COLO829 (cell line): ENCODE results near the gene ZNF335.
"Not testable (repeated sequence)": the region's sequence is repeated elsewhere in the genome, so short reads cannot be mapped to it uniquely, and the experiment has no call there.

Experiments
- DNase-seq: peaks from one replicate; pipeline ENCODE4 v3.0.0; 2012; ENCODE audit warnings: low spot score

Gene ZNF335

DNA sequence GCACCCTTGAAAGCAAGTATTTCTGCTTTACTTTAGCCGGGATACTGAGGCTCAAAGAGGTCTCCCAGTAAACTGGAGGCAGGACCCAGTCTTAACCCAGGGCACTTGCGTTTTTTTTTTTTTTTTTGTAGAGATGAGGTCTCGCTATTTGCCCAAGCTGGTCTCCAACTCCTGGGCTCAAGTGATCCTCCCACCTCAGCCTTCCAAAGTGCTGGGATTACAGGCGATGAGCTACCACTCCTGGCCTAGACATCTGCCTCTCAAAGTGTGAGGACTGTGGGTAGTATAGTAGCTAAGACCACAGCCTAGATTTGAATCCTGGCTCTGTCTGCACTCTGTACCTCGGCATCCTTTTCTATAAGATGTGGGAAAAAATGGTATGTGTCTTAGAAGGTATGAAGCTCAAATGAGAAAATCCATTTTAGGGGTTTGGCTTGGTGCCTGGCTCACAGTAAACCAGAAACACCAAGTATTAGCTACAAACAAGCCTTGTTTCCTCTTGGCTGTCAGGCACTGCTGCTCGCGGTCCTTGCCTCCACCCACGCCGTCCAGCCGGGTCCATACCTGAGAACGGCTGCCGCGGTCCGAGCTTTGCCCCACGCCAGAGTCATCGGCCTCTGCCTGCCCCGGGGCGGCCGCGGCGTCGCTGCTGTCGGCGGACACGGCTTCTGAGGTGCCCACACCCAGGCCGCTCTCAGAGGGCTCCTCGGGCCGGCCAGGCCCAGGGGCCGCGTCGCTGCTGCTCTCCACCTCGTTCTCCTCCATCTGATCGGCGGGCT lies 1.2 kb downstream of the ZNF335 start:
- no peak for DNase-seq

- DNase-seq = peak; percentile 64
These were observed 2.0 kb downstream of the ZNF335 start for GRCh38 chr20:45969712-45970634.

DNA sequence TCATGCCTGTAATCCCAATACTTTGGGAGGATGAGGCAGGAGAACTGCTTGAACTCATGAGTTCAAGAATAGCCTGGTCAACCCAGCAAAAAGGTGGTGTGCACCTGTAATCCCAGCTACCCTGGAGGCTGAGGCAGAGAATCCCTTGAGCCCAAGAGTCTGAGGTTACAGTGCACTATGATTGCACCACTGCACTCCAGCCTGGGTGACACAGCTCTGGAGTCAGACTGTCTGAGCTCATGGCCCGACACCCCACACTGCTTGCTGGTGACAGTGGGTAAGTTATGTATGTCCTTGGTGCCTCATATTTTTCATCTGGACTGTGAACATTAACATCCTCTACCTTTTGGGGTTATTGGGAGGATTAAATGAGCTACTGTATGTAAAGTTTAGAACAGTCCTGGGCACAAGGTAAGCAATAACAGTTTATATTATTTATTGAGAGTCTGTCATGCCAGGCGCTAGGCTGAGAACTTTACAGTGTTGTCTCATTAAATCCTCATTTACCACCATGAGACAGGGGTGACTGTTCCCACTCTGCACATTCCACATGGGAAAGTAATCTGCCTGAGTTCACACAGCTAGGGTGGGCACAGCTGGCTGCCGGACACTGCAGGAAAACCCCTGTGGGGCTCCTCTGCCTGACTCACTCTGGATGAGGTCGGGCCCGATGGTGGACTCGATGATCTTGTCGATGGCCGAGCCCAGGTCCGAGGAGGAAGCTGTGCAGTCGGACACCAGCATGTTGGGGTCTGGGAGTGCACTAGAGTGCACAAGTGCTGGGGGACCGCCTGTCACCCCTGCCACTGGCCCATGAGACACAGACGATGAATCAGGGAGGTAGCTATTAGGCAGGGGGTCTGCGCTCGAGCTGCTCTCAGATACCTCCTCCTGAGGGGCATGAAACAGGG lies 2.9 kb downstream of the ZNF335 start:
- no peak for DNase-seq

DNA sequence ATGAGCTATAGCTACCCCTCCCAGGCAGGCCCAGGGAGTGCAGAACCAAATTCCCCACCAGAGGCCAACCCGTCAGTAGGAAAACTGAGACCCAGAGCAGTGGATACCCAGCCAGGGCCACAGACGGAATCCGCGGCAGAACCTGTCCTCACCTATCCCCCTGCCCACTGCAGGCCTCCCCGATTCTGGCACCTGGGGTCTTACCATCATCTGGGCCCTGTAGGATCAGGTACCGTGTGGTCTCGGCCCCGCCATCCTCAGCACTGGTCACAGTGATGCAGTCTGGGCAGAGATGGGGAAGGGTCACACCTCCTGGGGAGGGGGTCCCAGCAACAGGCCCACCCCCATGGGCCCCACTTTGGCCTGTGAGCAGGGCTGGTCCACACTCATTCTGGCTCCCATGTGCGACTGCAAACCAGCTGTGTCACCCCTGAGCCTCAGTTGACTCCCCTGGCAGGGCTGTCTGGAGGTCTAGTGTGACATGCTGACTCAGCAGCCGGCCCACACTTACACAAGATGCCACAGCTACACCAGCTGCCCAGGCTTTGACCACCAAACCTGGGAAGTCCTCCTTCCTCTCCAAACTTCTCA lies 3.8 kb downstream of the ZNF335 start:
- DNase-seq = no peak

GRCh38 chr20:45967551-45968080 lies 4.4 kb downstream of the ZNF335 start:
- no peak for DNase-seq

DNA sequence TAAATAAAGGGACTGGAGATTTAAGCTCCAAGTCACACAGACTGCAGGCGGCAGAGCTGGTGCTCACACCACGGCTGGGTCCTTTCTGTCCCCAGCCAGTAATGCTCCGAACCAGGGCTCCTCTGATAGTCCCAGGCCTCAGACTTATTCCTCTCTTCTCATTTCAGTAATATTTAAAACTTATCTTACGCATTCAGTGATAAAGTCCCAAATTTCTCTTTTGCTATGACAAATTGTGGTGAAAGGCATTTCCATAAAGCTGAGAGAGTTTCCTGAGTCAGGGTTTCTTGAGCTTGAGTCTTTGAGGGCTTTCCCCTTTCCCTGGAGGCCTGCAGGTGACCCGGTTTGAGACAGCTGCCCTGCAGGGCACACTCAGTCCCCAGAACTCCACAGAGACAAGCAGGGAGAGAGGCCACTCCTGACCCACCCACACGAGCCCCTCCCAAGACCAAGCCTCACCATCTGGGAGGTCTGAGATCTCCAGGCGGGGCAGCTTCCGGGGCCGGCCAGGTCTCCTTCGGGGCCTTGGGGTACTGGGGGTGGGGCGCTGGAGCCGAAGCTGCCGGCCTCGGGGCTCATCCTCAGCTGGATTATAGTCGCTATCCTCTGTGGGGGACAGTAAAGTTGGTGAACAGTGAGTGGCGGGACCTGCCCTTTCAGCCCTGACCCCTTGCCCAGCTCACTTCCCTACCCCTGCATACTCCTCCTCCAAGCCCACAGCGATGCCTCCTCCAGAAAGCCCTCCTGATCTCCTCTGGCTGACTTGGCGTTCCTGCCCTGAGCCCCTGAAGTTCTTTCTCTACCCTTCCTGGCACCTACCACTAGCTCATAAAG lies 6.6 kb downstream of the ZNF335 start:
- no peak for DNase-seq

- DNase-seq = no peak
These were observed 8.0 kb downstream of the ZNF335 start for GRCh38 chr20:45964006-45964400.

GRCh38 chr20:45963059-45964005 lies 8.7 kb downstream of the ZNF335 start:
- DNase-seq = no peak

GRCh38 chr20:45962031-45962755 lies 9.8 kb downstream of the ZNF335 start:
- no peak for DNase-seq

DNA sequence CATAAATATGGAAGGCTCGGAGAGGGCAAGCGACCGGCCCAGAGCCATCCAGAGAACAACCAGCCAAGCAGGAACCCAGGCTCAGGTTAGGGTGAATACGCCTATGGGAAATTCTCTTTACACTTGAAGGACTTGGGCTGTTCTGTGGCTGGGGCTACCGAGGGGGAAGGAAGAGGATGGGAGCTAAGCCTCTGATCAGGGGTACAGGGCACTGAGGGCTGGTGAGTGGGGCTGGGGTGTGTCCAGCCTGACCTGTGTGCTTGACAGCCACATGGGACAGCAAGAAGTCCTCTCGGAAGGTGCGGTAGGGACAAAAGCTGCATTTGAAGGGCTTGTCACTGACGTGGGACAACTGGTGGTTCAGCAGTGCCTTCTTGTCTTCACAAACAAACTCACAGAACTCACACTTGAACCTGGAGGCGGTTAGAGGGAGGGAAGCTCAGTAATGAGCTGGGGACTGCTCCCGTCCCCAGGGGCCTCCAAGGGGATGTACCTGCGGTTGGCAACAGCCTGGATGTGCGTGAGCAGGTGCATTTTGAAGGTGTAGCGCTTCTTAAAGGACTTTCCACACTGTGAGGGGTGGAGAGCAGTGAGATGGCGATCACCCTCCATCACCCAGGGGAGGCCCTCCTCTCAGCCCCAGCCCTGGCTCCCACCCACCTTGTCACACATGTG lies 11.9 kb downstream of the ZNF335 start:
- no peak for DNase-seq

GRCh38 chr20:45959126-45959525 lies 12.9 kb downstream of the ZNF335 start:
- no peak for DNase-seq

DNA sequence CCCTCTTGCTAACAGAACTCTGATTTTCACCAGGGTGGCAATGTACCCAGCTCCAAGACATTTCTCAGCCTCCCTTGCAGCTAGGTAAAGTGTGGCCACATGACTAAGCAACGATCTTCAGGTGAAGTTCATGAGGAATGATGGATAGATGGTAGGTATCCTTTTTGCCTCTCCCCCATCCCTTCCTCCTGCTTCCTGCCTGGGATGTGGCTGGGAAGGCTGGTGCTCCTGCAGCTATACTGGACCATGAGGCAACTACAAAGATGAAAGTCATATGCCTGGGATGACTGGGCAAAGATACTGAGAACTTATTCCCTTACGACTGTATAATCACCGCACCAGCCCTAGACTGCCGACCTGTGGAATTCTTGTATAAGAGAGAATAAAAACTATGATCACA lies 13.4 kb downstream of the ZNF335 start:
- no peak for DNase-seq

GRCh38 chr20:45957021-45957941 lies 14.7 kb downstream of the ZNF335 start:
- no peak for DNase-seq

DNA sequence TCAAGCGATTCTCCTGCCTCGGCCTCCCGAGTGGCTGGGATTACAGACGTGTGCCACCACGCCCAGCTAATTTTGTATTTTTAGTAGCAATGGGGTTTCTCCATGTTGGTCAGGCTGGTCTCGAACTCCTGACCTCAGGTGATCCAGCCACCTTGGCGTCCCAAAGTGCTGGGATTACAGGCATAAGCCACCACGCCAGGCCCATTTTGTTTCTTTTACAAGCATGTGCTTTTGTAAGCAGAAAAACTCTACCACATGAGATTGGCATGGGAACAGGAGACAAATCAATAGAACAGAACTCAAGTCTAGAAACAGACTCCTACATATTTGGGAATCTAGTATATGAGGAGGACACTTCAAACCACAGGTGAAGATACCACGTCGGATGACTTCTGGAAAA lies 15.7 kb downstream of the ZNF335 start:
- not testable (repeated sequence) for DNase-seq

DNA sequence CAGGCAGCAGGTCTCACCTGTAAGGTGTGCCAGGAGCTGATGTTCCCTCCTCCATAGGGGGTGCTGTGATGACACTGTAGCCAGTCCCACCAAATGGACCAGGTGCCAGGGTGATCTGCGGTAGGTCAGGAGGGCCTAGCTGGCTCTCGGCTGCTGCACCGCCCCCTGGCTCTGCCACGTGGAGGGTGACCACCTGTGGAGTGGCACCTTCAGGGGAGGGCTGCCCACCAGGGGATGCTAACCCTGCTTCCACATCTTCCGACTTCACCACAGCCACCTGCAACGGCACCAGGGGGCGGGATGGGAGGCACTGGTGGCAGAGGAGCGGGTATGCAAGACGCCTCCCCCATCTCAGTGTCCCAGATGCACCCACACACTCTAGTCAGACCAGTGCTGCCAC lies 18.3 kb downstream of the ZNF335 start:
- no peak for DNase-seq

DNA sequence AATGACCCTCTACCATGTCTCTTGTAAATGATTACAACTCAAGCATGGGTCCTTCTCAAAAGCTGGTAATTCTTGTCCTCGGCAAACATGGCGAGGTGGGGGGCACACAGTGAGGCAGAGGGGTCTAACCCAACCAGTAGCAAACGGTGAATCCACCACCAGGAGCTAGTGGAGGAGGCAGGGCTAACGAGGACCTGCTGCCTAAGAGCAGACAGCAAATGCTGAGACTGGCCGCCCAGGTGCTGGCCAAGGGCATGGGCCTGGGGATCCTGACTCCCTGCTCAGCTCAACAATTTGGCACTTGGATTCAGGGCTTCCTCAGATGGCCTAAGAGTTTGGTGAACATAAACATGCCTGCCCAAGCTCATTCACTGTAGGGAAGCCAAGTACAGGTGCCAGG lies 19.1 kb downstream of the ZNF335 start:
- DNase-seq = no peak
